Measurements from ENCODE around the gene STKLD1.

Gene STKLD1

DNA sequence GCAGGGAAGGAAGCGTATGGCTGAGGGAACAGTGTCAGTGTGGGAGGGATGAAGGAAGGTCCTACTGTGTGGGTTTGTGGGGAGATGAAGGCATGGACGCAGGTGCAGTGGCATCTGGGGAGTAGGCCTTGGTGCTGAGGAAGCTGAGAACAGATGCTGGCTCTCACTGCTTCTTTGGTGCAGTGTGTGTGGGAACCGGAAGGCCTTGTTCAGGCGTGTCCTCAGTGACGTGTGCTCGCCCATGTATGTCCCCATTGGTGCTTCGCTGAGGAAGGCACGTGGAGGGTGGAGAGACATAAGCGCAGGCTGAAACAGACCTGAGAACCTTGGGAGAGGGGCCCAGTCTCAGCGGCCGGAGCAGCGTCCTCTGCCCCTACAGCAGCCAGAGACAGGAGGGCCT is 64.7 kb downstream of the STKLD1 start:
- Histone ChIP-seq H3K9me2 (replicated peaks; ENCODE audit: control insufficient read depth, low read length) (no peaks in the 10 kb centered on the region), H3F3A (ENCODE audit: control insufficient read depth, insufficient read depth) (no peaks in the 10 kb centered on the region), H3K36me3 (ENCODE audit: control insufficient read depth, low read length) (no peaks in the 10 kb centered on the region), H3K79me2 (ENCODE audit: control insufficient read depth, low read length) (no peaks in the 10 kb centered on the region), H3K4me2 (ENCODE audit: low read length) (peak overlapping the region; percentile 15; the same call in 1 of the 2 replicates), H3K27me3 (ENCODE audit: control insufficient read depth, low read length) (no peaks in the 10 kb centered on the region; the same call in 1 of the 2 replicates), H3K4me3 (ENCODE audit: low read length) (no peak overlapping the region), H4K20me1 (ENCODE audit: control insufficient read depth, insufficient read depth, low read depth, low read length) (no peaks in the 10 kb centered on the region), H3K27ac (ENCODE audit: low read depth, low read length) (no peak overlapping the region), H3K4me1 (ENCODE audit: control insufficient read depth, low read length) (peaks cover 17% of the 10 kb centered on the region), H3K9me3 (ENCODE audit: control insufficient read depth, insufficient read depth, low read length) (no peaks in the 10 kb centered on the region)
- no peak for TF ChIP-seq EZH2phosphoT487 (IDR thresholded peaks at IDR 0.05; ENCODE audit: borderline replicate concordance, low read length)
- TF ChIP-seq, protein P1, sequence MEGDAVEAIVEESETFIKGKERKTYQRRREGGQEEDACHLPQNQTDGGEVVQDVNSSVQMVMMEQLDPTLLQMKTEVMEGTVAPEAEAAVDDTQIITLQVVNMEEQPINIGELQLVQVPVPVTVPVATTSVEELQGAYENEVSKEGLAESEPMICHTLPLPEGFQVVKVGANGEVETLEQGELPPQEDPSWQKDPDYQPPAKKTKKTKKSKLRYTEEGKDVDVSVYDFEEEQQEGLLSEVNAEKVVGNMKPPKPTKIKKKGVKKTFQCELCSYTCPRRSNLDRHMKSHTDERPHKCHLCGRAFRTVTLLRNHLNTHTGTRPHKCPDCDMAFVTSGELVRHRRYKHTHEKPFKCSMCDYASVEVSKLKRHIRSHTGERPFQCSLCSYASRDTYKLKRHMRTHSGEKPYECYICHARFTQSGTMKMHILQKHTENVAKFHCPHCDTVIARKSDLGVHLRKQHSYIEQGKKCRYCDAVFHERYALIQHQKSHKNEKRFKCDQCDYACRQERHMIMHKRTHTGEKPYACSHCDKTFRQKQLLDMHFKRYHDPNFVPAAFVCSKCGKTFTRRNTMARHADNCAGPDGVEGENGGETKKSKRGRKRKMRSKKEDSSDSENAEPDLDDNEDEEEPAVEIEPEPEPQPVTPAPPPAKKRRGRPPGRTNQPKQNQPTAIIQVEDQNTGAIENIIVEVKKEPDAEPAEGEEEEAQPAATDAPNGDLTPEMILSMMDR (IDR thresholded peaks at IDR 0.05; ENCODE audit: low read depth, low read length, poor library complexity, severe bottlenecking), result no peak

DNA sequence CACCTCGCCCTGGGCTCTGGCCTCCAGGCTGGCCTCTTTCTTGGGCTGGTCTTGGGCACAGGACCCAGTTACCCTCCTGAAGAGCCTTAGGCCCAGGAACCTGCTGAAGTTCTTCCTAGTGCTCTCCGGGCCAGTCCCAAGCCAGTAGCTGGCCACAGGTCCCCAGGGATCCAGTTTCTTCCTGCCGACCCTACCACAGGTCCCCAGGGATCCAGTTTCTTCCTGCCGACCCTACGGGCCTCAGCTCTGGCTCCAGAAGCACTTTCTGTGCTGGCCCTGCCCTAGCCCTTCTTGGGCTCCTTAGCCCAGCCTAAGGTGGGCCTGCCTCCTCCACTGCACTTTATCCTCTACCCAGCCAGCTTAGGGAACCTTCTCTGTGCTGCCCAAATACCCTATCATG is 65.4 kb downstream of the STKLD1 start:
- H3K4me1 ChIP-seq (ENCODE audit: control insufficient read depth, low read length), result peaks cover 17% of the 10 kb centered on the region
- no peaks in the 10 kb centered on the region for H4K20me1 ChIP-seq (ENCODE audit: control insufficient read depth, insufficient read depth, low read depth, low read length)
- no peak overlapping the region for H3K27ac ChIP-seq (ENCODE audit: low read depth, low read length)
- H3K4me3 ChIP-seq (ENCODE audit: low read length), result no peak overlapping the region
- H3K9me3 ChIP-seq (ENCODE audit: control insufficient read depth, insufficient read depth, low read length), result no peaks in the 10 kb centered on the region
- peaks cover 5% of the 10 kb centered on the region; the same call in 1 of the 2 replicates for H3K27me3 ChIP-seq (ENCODE audit: control insufficient read depth, low read length)
- H3K9me2 ChIP-seq (replicated peaks; ENCODE audit: control insufficient read depth, low read length), result no peaks in the 10 kb centered on the region
- no peaks in the 10 kb centered on the region for H3K36me3 ChIP-seq (ENCODE audit: control insufficient read depth, low read length)
- H3K79me2 ChIP-seq (ENCODE audit: control insufficient read depth, low read length), result no peaks in the 10 kb centered on the region
- no peak for TF ChIP-seq EZH2phosphoT487 (IDR thresholded peaks at IDR 0.05; ENCODE audit: borderline replicate concordance, low read length)
- TF ChIP-seq, protein P1 (IDR thresholded peaks at IDR 0.05; ENCODE audit: low read depth, low read length, poor library complexity, severe bottlenecking), result no peak
- H3F3A ChIP-seq (ENCODE audit: control insufficient read depth, insufficient read depth), result no peaks in the 10 kb centered on the region
- peak overlapping the region; percentile 15; the same call in 1 of the 2 replicates for H3K4me2 ChIP-seq (ENCODE audit: low read length)

DNA sequence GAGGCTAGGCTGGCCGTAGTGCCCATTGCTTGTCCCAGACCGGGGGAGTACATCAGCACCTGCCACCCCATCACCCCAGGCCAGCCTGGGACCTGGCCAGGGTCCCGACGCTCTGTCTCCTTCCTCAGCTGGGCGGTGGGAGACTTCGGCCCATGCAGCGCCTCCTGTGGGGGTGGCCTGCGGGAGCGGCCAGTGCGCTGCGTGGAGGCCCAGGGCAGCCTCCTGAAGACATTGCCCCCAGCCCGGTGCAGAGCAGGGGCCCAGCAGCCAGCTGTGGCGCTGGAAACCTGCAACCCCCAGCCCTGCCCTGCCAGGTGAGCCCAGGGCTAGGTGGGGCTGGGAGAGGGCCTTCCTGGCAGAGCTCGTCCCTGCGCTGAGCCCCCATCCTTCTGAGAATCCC is 67.1 kb downstream of the STKLD1 start:
- Histone ChIP-seq H3K27ac (ENCODE audit: low read depth, low read length) (no peak overlapping the region), H3K9me2 (replicated peaks; ENCODE audit: control insufficient read depth, low read length) (no peaks in the 10 kb centered on the region), H3K4me2 (ENCODE audit: low read length) (no peak overlapping the region), H4K20me1 (ENCODE audit: control insufficient read depth, insufficient read depth, low read depth, low read length) (no peaks in the 10 kb centered on the region), H3K27me3 (ENCODE audit: control insufficient read depth, low read length) (peaks cover 5% of the 10 kb centered on the region; the same call in 1 of the 2 replicates), H3K4me1 (ENCODE audit: control insufficient read depth, low read length) (peaks cover 15% of the 10 kb centered on the region), H3F3A (ENCODE audit: control insufficient read depth, insufficient read depth) (no peaks in the 10 kb centered on the region), H3K9me3 (ENCODE audit: control insufficient read depth, insufficient read depth, low read length) (no peaks in the 10 kb centered on the region), H3K79me2 (ENCODE audit: control insufficient read depth, low read length) (no peaks in the 10 kb centered on the region), H3K36me3 (ENCODE audit: control insufficient read depth, low read length) (no peaks in the 10 kb centered on the region), H3K4me3 (ENCODE audit: low read length) (no peak overlapping the region)
- TF ChIP-seq, protein P1 (IDR thresholded peaks at IDR 0.05; ENCODE audit: low read depth, low read length, poor library complexity, severe bottlenecking), result no peak
- TF ChIP-seq EZH2phosphoT487 (IDR thresholded peaks at IDR 0.05; ENCODE audit: borderline replicate concordance, low read length), result no peak
